K562 (cell line): Measurements from ENCODE around the gene MOAP1.

Experiments
- BRCA1 ChIP-seq, 2 experiments: fragments of 450-650 bp in 1 of 2; sonication (generic) in 1 of 2; formaldehyde crosslinking in 1 of 2; IDR thresholded peaks; 2 replicates each; pipeline versions ENCODE4 v1.5.0 to v1.6.1; 2017 to 2020; ENCODE audit warnings: mild to moderate bottlenecking in 1 of 2, missing genetic modification reagents in 1 of 2
- FOXM1 ChIP-seq, 2 experiments: fragments of 450-650 bp in 1 of 2; sonication (generic) in 1 of 2; formaldehyde crosslinking in 1 of 2; IDR thresholded peaks; 2 replicates each; pipeline versions ENCODE4 v1.6.1 to v1.9.0; 2017 to 2022; ENCODE audit warnings: low read depth in 2 of 2, mild to moderate bottlenecking in 2 of 2, missing genetic modification reagents in 1 of 2, moderate library complexity in 1 of 2
- MXI1 ChIP-seq: IDR thresholded peaks from 2 replicates; pipeline ENCODE4 v1.6.1; 2011; ENCODE audit warnings: low read depth, mild to moderate bottlenecking, improper control_type of control experiment, low read length
- POLR2A ChIP-seq: fragments of 450-650 bp; conservative IDR thresholded peaks from 2 replicates; pipeline ENCODE4 v1.6.1; 2016
- POLR2AphosphoS5 ChIP-seq: IDR thresholded peaks from 2 replicates; pipeline ENCODE4 v1.6.1; 2011; ENCODE audit warnings: mild to moderate bottlenecking, low read depth, low read length, moderate library complexity; ENCODE audit not compliant: control insufficient read depth, insufficient read depth
- RAD21 ChIP-seq, 2 experiments: fragments of 250-450 bp in 1 of 2; fragments of 450-650 bp in 1 of 2; sonication (Bioruptor Pico) in 1 of 2; formaldehyde crosslinking in 1 of 2; IDR thresholded peaks in 1 of 2; conservative IDR thresholded peaks in 1 of 2; 2 replicates each; pipeline versions ENCODE4 v1.4.0 to v1.8.0; 2020 to 2022; ENCODE audit warnings: mild to moderate bottlenecking in 2 of 2, moderate library complexity in 1 of 2
- SETDB1 ChIP-seq: IDR thresholded peaks from one replicate; pipeline ENCODE4 v1.6.1; 2012; ENCODE audit warnings: low read length, control low read depth, inconsistent platforms
- SMC3 ChIP-seq: conservative IDR thresholded peaks from 2 replicates; pipeline ENCODE4 v1.6.1; 2011; ENCODE audit warnings: low read depth, low read length, improper control_type of control experiment; ENCODE audit not compliant: insufficient read depth
- TCF3 ChIP-seq: sonication (generic); formaldehyde crosslinking; IDR thresholded peaks from 2 replicates; pipeline ENCODE4 v1.4.0; 2020; ENCODE audit warnings: mild to moderate bottlenecking, missing genetic modification reagents
- ZNF398 ChIP-seq: fragments of 250-450 bp; sonication (Bioruptor Pico); IDR thresholded peaks from 2 replicates; pipeline ENCODE4 v1.8.0; 2021; ENCODE audit warnings: moderate library complexity, mild to moderate bottlenecking, inconsistent platforms
- ZNF785 ChIP-seq: fragments of 250-450 bp; sonication (Bioruptor Pico); IDR thresholded peaks from 2 replicates; pipeline ENCODE4 v1.4.0; 2020; ENCODE audit warnings: mild to moderate bottlenecking
- TF ChIP-seq, protein P1 (sequence below), 3 experiments: IDR thresholded peaks in 2 of 3; conservative IDR thresholded peaks in 1 of 3; 2 replicates each; pipeline ENCODE4 v1.5.1; 2011 to 2012; ENCODE audit warnings: low read length in 3 of 3, mild to moderate bottlenecking in 3 of 3, control low read depth in 2 of 3, improper control_type of control experiment in 1 of 3, inconsistent platforms in 1 of 3, low read depth in 1 of 3, mixed read lengths in 1 of 3, moderate library complexity in 1 of 3; ENCODE audit not compliant: insufficient read depth in 2 of 3
- TF ChIP-seq, protein P2 (sequence below), 2 experiments: fragments of 450-650 bp; formaldehyde crosslinking in 1 of 2; IDR thresholded peaks; 2 replicates each; pipeline versions ENCODE4 v1.4.0 to v1.6.1; 2014 to 2020; ENCODE audit warnings: mild to moderate bottlenecking in 2 of 2, borderline replicate concordance in 1 of 2, low read depth in 1 of 2

GRCh38 chr14:93136009-93136408, 48.7 kb downstream of the MOAP1 start:
- TF ChIP-seq, protein P1, sequence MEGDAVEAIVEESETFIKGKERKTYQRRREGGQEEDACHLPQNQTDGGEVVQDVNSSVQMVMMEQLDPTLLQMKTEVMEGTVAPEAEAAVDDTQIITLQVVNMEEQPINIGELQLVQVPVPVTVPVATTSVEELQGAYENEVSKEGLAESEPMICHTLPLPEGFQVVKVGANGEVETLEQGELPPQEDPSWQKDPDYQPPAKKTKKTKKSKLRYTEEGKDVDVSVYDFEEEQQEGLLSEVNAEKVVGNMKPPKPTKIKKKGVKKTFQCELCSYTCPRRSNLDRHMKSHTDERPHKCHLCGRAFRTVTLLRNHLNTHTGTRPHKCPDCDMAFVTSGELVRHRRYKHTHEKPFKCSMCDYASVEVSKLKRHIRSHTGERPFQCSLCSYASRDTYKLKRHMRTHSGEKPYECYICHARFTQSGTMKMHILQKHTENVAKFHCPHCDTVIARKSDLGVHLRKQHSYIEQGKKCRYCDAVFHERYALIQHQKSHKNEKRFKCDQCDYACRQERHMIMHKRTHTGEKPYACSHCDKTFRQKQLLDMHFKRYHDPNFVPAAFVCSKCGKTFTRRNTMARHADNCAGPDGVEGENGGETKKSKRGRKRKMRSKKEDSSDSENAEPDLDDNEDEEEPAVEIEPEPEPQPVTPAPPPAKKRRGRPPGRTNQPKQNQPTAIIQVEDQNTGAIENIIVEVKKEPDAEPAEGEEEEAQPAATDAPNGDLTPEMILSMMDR (IDR thresholded peaks at IDR 0.05 in 2 of 3, conservative IDR thresholded peaks at IDR 0.05 in 1 of 3; ENCODE audit: insufficient read depth in 2 of 3, low read depth in 1 of 3, low read length in 3 of 3) = no peak
- no peak for TF ChIP-seq BRCA1 (IDR thresholded peaks at IDR 0.05)
- TF ChIP-seq BRCA1 (CRISPR knock-in tag; IDR thresholded peaks at IDR 0.05) = no peak
- TF ChIP-seq MXI1 = no peak
- TF ChIP-seq FOXM1 (IDR thresholded peaks at IDR 0.05; ENCODE audit: low read depth) = no peak
- no peak for TF ChIP-seq FOXM1 (CRISPR knock-in tag; IDR thresholded peaks at IDR 0.05; ENCODE audit: low read depth)
- no peak for TF ChIP-seq ZNF785 (CRISPR knock-in tag)
- TF ChIP-seq TCF3 (CRISPR knock-in tag) = no peak
- TF ChIP-seq ZNF398 = no peak
- TF ChIP-seq SMC3 = no peak
- TF ChIP-seq, protein P2, sequence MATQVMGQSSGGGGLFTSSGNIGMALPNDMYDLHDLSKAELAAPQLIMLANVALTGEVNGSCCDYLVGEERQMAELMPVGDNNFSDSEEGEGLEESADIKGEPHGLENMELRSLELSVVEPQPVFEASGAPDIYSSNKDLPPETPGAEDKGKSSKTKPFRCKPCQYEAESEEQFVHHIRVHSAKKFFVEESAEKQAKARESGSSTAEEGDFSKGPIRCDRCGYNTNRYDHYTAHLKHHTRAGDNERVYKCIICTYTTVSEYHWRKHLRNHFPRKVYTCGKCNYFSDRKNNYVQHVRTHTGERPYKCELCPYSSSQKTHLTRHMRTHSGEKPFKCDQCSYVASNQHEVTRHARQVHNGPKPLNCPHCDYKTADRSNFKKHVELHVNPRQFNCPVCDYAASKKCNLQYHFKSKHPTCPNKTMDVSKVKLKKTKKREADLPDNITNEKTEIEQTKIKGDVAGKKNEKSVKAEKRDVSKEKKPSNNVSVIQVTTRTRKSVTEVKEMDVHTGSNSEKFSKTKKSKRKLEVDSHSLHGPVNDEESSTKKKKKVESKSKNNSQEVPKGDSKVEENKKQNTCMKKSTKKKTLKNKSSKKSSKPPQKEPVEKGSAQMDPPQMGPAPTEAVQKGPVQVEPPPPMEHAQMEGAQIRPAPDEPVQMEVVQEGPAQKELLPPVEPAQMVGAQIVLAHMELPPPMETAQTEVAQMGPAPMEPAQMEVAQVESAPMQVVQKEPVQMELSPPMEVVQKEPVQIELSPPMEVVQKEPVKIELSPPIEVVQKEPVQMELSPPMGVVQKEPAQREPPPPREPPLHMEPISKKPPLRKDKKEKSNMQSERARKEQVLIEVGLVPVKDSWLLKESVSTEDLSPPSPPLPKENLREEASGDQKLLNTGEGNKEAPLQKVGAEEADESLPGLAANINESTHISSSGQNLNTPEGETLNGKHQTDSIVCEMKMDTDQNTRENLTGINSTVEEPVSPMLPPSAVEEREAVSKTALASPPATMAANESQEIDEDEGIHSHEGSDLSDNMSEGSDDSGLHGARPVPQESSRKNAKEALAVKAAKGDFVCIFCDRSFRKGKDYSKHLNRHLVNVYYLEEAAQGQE (IDR thresholded peaks at IDR 0.05; ENCODE audit: borderline replicate concordance) = no peak
- TF ChIP-seq, protein P2 (CRISPR knock-in tag; IDR thresholded peaks at IDR 0.05; ENCODE audit: low read depth) = no peak
- TF ChIP-seq SETDB1 = no peak
- no peak for TF ChIP-seq POLR2A
- no peak for TF ChIP-seq POLR2AphosphoS5
- TF ChIP-seq RAD21 (CRISPR knock-in tag; conservative IDR thresholded peaks at IDR 0.05 in 1 of 2, IDR thresholded peaks at IDR 0.05 in 1 of 2) = no peak
